CD4-positive, alpha-beta T cell treated with Interleukin-15 for 1 hour (primary cell): ENCODE results near the gene FAT1.
"Not testable (repeated sequence)": the region's sequence is repeated elsewhere in the genome, so short reads cannot be mapped to it uniquely, and the experiment has no call there.

ENCODE experiments used
- DNase-seq: peaks from one replicate; pipeline ENCODE4 v3.0.0-alpha.2; 2020

The FAT1 gene

GRCh38 chr4:186693159-186693815 is 30.4 kb downstream of the FAT1 start:
- DNase-seq: no peak

- no peak for DNase-seq
Observed at GRCh38 chr4:186691396-186691795, 32.3 kb downstream of the FAT1 start.

GRCh38 chr4:186689476-186689875 is 34.2 kb downstream of the FAT1 start:
- no peak for DNase-seq

GRCh38 chr4:186688150-186688943 is 35.3 kb downstream of the FAT1 start:
- DNase-seq: no peak

GRCh38 chr4:186687265-186687664 is 36.4 kb downstream of the FAT1 start:
- DNase-seq: no peak

GRCh38 chr4:186685767-186686183 is 37.9 kb downstream of the FAT1 start:
- DNase-seq: no peak

GRCh38 chr4:186684889-186685309 is 38.8 kb downstream of the FAT1 start:
- DNase-seq: no peak

- no peak for DNase-seq
Observed at GRCh38 chr4:186684220-186684619, 39.4 kb downstream of the FAT1 start.

- no peak for DNase-seq
Observed at GRCh38 chr4:186680641-186681040, 43.0 kb downstream of the FAT1 start.

- DNase-seq: no peak
Observed at GRCh38 chr4:186676531-186677161, 47.0 kb downstream of the FAT1 start.

- no peak for DNase-seq
Observed at GRCh38 chr4:186669735-186670134, 53.9 kb downstream of the FAT1 start.

GRCh38 chr4:186669159-186669731 is 54.4 kb downstream of the FAT1 start:
- no peak for DNase-seq

GRCh38 chr4:186666750-186667149 is 56.9 kb downstream of the FAT1 start:
- no peak for DNase-seq

- DNase-seq: no peak
Observed at GRCh38 chr4:186666252-186666651, 57.4 kb downstream of the FAT1 start.

- DNase-seq: no peak
Observed at GRCh38 chr4:186660403-186660802, 63.3 kb downstream of the FAT1 start.

- DNase-seq: no peak
Observed at GRCh38 chr4:186659935-186660334, 63.7 kb downstream of the FAT1 start.

GRCh38 chr4:186659456-186659855 is 64.2 kb downstream of the FAT1 start:
- not testable (repeated sequence) for DNase-seq

- DNase-seq: no peak
Observed at GRCh38 chr4:186658657-186659056, 65.0 kb downstream of the FAT1 start.

GRCh38 chr4:186657764-186658163 is 65.9 kb downstream of the FAT1 start:
- DNase-seq: no peak

- DNase-seq: no peak
Observed at GRCh38 chr4:186653969-186654368, 69.7 kb downstream of the FAT1 start.

GRCh38 chr4:186651624-186652023 is 72.0 kb downstream of the FAT1 start:
- no peak for DNase-seq

GRCh38 chr4:186651181-186651603 is 72.5 kb downstream of the FAT1 start:
- DNase-seq: no peak

GRCh38 chr4:186650401-186651180 is 73.1 kb downstream of the FAT1 start:
- DNase-seq: no peak
